AG10803 (cell line): Measurements from ENCODE around the gene TUT1.

Source experiments
- DNase-seq: peaks from one replicate; pipeline ENCODE4 v3.0.0; 2010; ENCODE audit warnings: low read depth
- H3K4me3 ChIP-seq: 2 replicates; pipeline ENCODE4 v1.5.1; 2011; ENCODE audit warnings: mild to moderate bottlenecking, low read length, control low read depth
- CTCF ChIP-seq: conservative IDR thresholded peaks from 2 replicates; pipeline ENCODE4 v1.5.1; 2011; ENCODE audit warnings: mild to moderate bottlenecking, low read length, control low read depth, inconsistent platforms

TUT1 gene

DNA sequence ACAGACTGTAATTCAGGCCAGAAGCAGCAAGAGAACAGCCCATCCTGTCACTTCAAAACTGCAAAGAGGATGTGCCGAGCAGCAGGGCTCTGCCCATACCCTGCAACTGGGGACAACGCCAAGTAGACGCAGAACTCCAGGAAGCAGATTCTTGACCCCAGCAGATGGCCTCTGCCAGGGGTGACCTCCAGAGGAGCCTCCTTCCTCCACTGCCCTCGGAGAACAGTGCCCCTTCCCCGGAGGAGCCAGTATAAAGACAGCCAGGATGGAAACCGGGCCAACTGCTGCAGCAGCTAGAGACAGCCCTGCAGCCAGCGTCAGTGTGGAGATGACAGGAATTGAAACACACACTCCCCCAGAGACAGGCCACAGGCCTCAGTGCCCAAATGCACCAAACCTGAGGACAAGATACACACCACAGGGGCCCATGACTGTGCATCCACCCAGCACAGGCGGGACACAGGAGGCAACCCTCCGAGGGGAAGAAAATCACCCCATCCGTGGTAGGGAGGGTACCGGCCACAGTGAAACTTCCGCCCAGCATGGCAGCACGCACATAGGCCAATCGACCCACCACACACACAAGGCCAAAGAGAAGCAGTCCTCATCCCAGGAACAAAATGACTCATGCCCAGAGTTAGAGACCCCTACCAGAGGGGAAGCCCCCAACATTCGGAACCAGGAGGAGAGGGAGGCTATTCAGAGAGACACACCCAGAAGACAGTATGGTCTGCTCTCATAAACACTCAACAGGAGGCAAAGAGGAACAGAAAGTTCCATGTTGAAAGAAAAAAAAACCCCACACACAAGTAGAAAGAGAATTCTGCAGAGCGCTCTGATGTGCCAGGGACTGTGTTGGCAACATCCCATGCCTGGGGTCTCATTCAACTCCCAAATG, 50.3 kb downstream of the TUT1 start:
- TF ChIP-seq CTCF, result no peak
- DNase-seq, result no peak

GRCh38 chr11:62539238-62539925, 51.9 kb downstream of the TUT1 start:
- DNase-seq, result peak; percentile 88
- TF ChIP-seq CTCF, result no peak
- peak overlapping the region; percentile 51 for H3K4me3 ChIP-seq

More for the DNA sequence above, 50.3 kb downstream of the TUT1 start:
- peak overlapping the region; percentile 97 for H3K4me3 ChIP-seq

GRCh38 chr11:62538470-62539237, 52.7 kb downstream of the TUT1 start:
- no peak for DNase-seq
- peak overlapping the region; percentile 48 for H3K4me3 ChIP-seq

GRCh38 chr11:62536301-62536957, 54.9 kb downstream of the TUT1 start:
- H3K4me3 ChIP-seq, result no peak overlapping the region
- no peak for DNase-seq
- no peak for TF ChIP-seq CTCF

More at GRCh38 chr11:62538470-62539237, 52.7 kb downstream of the TUT1 start:
- TF ChIP-seq CTCF, result no peak

DNA sequence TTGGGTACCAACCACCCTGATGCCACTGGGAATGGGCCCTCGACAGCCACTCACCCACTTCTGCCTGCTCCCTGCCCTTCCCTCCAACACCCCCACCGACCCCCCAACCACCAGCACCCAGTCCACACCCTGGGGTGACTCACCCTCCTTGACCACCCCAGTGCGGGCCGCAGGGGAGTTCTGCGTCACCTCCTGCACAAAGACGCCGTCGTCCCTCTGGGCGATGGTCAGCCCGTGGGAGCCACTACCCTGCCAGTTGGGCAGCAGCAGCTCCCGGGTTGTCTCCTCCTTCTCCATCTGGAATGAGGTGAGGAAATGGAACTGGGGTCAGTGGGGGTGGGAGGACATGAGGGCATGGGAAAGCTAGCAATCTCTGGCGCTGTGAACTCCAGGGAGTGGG, 55.5 kb downstream of the TUT1 start:
- TF ChIP-seq CTCF, result no peak
- no peak for DNase-seq

GRCh38 chr11:62534779-62535545, 56.4 kb downstream of the TUT1 start:
- DNase-seq, result no peak
- H3K4me3 ChIP-seq, result no peak overlapping the region
- TF ChIP-seq CTCF, result no peak

More for the DNA sequence above, 55.5 kb downstream of the TUT1 start:
- no peak overlapping the region for H3K4me3 ChIP-seq
